Fibroblast of gingiva (primary cell): ENCODE data around the gene RAPGEF1.

Source experiments
- DNase-seq: peaks from one replicate; pipeline ENCODE4 v3.0.0-alpha.2; 2011; ENCODE audit warnings: low read depth

Gene RAPGEF1

DNA sequence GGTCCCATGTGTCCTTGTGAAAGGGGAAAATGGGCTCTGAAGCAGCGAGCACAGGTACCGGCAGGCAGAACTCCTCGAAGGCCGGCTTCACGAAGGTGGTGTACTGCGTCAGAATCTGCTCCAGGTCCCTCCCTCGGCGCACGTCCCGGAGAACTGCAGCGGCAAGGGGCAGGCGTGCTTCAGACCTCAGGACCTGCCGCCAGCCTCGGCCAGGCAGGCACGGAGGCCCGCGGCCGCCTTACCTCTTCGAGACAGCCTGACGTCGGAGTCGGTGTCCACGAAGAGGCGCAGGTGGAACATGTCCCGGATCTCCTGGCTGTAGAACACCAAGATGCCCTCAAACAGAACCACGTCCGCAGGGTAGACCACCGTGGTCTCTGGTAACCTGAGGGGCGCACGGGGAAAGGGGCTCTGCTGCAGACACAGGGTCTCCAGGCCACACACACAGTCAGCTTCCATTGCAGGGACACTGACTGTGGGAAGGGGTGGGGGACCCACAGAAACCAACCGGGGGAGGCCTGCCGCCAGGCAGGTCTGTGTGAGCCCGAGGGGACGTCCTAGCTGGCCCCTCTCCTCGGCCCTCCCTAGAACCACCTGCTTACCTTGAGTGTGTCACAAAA, 210.9 kb downstream of the RAPGEF1 start:
- DNase-seq, result no peak

DNA sequence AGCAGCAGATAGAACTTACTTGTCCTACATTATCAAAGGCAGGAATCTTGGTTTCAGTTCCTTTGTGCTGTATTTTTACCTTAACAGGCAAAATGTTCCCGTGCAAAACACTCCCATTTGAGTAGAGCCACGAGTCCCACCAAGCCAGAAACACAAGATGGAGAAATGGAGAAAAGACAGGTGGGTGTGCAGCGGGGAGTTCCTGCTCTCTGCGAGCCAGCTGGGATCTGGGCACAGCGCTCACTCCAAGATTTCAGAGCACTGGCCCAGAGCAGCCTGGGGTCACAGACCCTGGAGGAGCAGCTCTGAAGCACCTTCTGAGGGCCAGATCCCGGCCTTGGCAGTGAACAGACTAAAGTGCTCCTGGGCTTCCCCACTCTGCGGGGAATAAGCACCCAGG, 211.7 kb downstream of the RAPGEF1 start:
- no peak for DNase-seq
